ENCODE results near the gene PTPN11. TPM values are rescaled to one million over a fixed set of nuclear protein-coding genes. Genes with fewer than 3 reads are reported as not detected.
"Not testable (repeated sequence)": the region's sequence is repeated elsewhere in the genome, so short reads cannot be mapped to it uniquely, and the experiment has no call there.

Gene PTPN11
- total RNA-seq, 1 donor: 133 TPM

DNA sequence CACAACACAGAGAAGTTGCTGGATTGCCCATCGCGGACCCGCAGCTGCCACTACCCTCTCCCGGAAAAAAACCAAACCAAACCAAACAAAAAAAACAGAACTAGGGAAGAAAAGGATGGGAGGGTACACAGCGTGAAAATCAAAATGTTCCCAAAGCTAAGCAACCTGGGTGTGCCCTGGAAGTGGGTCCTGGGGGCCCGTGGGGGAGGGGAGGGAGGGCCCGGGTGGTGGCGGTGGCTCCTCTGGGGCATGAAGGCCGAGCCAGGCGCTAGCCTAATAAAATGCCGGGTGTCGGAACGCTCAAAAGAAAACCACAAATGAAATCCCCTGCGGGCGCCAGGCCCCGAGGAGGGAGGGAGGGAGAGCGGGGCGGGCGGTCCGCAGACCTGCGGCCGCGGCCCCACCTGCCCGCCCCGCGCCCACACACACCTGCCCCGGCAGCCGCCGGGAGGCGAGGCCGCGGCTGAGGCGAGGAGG is 37.3 kb upstream of the PTPN11 start:
- no peak for DNase-seq (ENCODE audit: low read depth)
- TF ChIP-seq, protein P1, sequence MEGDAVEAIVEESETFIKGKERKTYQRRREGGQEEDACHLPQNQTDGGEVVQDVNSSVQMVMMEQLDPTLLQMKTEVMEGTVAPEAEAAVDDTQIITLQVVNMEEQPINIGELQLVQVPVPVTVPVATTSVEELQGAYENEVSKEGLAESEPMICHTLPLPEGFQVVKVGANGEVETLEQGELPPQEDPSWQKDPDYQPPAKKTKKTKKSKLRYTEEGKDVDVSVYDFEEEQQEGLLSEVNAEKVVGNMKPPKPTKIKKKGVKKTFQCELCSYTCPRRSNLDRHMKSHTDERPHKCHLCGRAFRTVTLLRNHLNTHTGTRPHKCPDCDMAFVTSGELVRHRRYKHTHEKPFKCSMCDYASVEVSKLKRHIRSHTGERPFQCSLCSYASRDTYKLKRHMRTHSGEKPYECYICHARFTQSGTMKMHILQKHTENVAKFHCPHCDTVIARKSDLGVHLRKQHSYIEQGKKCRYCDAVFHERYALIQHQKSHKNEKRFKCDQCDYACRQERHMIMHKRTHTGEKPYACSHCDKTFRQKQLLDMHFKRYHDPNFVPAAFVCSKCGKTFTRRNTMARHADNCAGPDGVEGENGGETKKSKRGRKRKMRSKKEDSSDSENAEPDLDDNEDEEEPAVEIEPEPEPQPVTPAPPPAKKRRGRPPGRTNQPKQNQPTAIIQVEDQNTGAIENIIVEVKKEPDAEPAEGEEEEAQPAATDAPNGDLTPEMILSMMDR (IDR thresholded peaks at IDR 0.05; ENCODE audit: insufficient read depth, low read length): no peak
- H3K4me3 ChIP-seq (ENCODE audit: low read depth, low read length): peak overlapping the region; percentile 78

- peak; percentile 66 for DNase-seq (ENCODE audit: low read depth)
- TF ChIP-seq, protein P1 (IDR thresholded peaks at IDR 0.05; ENCODE audit: insufficient read depth, low read length): no peak
- H3K4me3 ChIP-seq (ENCODE audit: low read depth, low read length): peak within 1 kb of the TSS; percentile 78
These were observed 36.6 kb upstream of the PTPN11 start, which contains the start of gene HECTD4 for GRCh38 chr12:112381883-112382796. HECTD4 (minus strand) TSS chr12:112382431; CDS start chr12:112382128, 303 bp downstream.

GRCh38 chr12:112382866-112383265 is 35.9 kb upstream of the PTPN11 start:
- TF ChIP-seq, protein P1 (IDR thresholded peaks at IDR 0.05; ENCODE audit: insufficient read depth, low read length): no peak
- H3K4me3 ChIP-seq (ENCODE audit: low read depth, low read length): no peak overlapping the region
- DNase-seq (ENCODE audit: low read depth): no peak

- TF ChIP-seq, protein P1 (IDR thresholded peaks at IDR 0.05; ENCODE audit: insufficient read depth, low read length): no peak
- H3K4me3 ChIP-seq (ENCODE audit: low read depth, low read length): no peak overlapping the region
- DNase-seq (ENCODE audit: low read depth): peak; percentile 89
These were observed 32.0 kb upstream of the PTPN11 start for GRCh38 chr12:112386726-112387125.

DNA sequence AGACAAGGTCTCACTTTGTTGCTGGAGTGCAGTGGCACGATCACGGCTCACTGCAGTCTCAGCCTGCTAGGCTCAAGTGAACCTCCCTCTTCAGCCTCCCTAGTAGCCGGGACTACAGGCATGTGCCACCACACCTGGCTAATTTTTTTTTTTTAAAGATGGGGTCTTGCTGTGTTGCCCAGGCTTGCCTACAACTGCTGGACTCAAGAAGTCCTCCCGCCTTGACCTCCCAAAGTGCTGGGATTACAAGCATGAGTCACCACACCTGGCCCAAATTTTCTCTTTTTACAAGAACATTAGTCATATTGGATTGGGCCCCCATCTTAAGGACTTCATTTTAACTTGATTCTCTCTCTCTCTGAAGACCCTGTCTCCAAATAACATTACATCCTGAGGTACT is 29.5 kb upstream of the PTPN11 start:
- no peak for DNase-seq (ENCODE audit: low read depth)
- TF ChIP-seq, protein P1 (IDR thresholded peaks at IDR 0.05; ENCODE audit: insufficient read depth, low read length): no peak
- no peak overlapping the region for H3K4me3 ChIP-seq (ENCODE audit: low read depth, low read length)

- DNase-seq (ENCODE audit: low read depth); H3K4me3 ChIP-seq (ENCODE audit: low read depth, low read length): not testable (repeated sequence)
These were observed 28.7 kb upstream of the PTPN11 start for GRCh38 chr12:112389922-112390654.

DNA sequence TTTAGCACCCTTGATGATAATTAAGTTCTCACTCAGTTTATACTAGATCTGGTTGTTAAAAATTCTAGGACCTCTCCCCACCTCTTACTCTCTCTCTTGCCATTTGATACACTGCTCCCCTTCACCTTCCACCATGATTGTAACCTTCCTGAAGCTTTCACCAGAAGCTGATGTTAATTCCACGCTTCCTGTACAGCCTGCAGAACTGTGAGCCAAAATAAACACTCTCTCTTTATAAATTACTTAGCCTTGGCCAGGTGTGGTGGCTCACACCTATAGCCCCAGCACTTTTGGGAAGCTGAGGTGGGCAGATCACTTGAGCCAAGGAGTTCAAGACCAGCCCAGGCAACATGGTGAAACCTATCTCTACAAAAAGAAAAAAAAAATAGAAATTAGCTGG is 25.4 kb upstream of the PTPN11 start:
- no peak overlapping the region for H3K4me3 ChIP-seq (ENCODE audit: low read depth, low read length)
- DNase-seq (ENCODE audit: low read depth): no peak
- TF ChIP-seq, protein P1 (IDR thresholded peaks at IDR 0.05; ENCODE audit: insufficient read depth, low read length): no peak

Measured in fibroblast of the aortic adventitia (primary cell).